ENCODE data around the gene MSMP. TPM values are rescaled to one million over a fixed set of nuclear protein-coding genes. Genes with fewer than 3 reads are reported as not detected.

MSMP gene
- total and polyA plus RNA-seq, 7 donors = 0.57 TPM; not detected in 6

- no peaks in the 10 kb centered on the region for H3K27me3 ChIP-seq
- no peak for TF ChIP-seq CTCF (IDR thresholded peaks at IDR 0.05)
- TF ChIP-seq POLR2AphosphoS5 (IDR thresholded peaks at IDR 0.05) = no peak
- no peak for TF ChIP-seq POLR2A (IDR thresholded peaks at IDR 0.05)
- no peak for TF ChIP-seq EP300 (IDR thresholded peaks at IDR 0.05)
- H3K4me1 ChIP-seq = no peaks in the 10 kb centered on the region
- no peak overlapping the region for H3K4me3 ChIP-seq
- 95% methylated on average over 7 of the region's 7 CpGs for WGBS, 2 donors
- peak overlapping the region; percentile 30 to 49 (median 38) for H3K27ac ChIP-seq
- peaks cover 91 to 100% (median 95%) of the 10 kb centered on the region in 4 donors for H3K36me3 ChIP-seq
- intact Hi-C loops (cut with DNase I) = loop anchor here (2.0 kb wide), 1 partner anchor 19 kb away; no protein-coding TSS in a partner anchor
- H3K9me3 ChIP-seq = no peaks in the 10 kb centered on the region
- DNase-seq = no peak
Observed at GRCh38 chr9:35705836-35706430, 48.1 kb downstream of the MSMP start.

GRCh38 chr9:35705372-35705771 is 48.7 kb downstream of the MSMP start:
- WGBS, 2 donors = 81 to 95% methylated on average over 8 of the region's 8 CpGs
- no peak overlapping the region for H3K4me3 ChIP-seq
- peaks cover 91 to 100% (median 95%) of the 10 kb centered on the region in 4 donors for H3K36me3 ChIP-seq
- no peak for TF ChIP-seq POLR2AphosphoS5 (IDR thresholded peaks at IDR 0.05)
- no peak for TF ChIP-seq POLR2A (IDR thresholded peaks at IDR 0.05)
- no peak for TF ChIP-seq CTCF (IDR thresholded peaks at IDR 0.05)
- TF ChIP-seq EP300 (IDR thresholded peaks at IDR 0.05) = no peak
- no peaks in the 10 kb centered on the region for H3K4me1 ChIP-seq
- H3K27ac ChIP-seq = peak overlapping the region; percentile 25 to 49 (median 38)
- H3K27me3 ChIP-seq = no peaks in the 10 kb centered on the region
- peak; percentile 41 for DNase-seq
- intact Hi-C loops (cut with DNase I) = no loop called here
- H3K9me3 ChIP-seq = no peaks in the 10 kb centered on the region

- H3K36me3 ChIP-seq = peaks cover 100% of the 10 kb centered on the region in 4 donors
- intact Hi-C loops (cut with DNase I) = no loop called here
- H3K4me3 ChIP-seq = no peak overlapping the region
- TF ChIP-seq POLR2A (IDR thresholded peaks at IDR 0.05) = no peak
- TF ChIP-seq POLR2AphosphoS5 (IDR thresholded peaks at IDR 0.05) = no peak
- TF ChIP-seq EP300 (IDR thresholded peaks at IDR 0.05) = no peak
- no peak for TF ChIP-seq CTCF (IDR thresholded peaks at IDR 0.05)
- H3K4me1 ChIP-seq = peaks cover 0 to 4% (median 0%) of the 10 kb centered on the region in 4 donors
- no peaks in the 10 kb centered on the region for H3K27me3 ChIP-seq
- DNase-seq = no peak
- WGBS, 2 donors = 96 to 97% methylated on average over 26 of the region's 26 CpGs
- peak overlapping the region in 2 of 4 donors; percentile 14 to 100 for H3K27ac ChIP-seq
- no peaks in the 10 kb centered on the region for H3K9me3 ChIP-seq
Observed at GRCh38 chr9:35703906-35704672, 50.0 kb downstream of the MSMP start.

Small RNAs within 50 kb of the gene (small RNA-seq; reads per million reads assigned to genes)
- gene MIR6853 = 0 to 0.11 (median 0) reads per million in 3 donors

Other genes starting within 250 kb of the MSMP start
- gene TESK1, start 149.0 kb downstream of the MSMP start, total RNA-seq = 10 to 100 TPM; 23.5 to 47.4 (median 29.2) TPM
- 10 to 100 TPM; 24.6 to 33.3 (median 27.0) TPM for gene TESK1, start 149.0 kb downstream of the MSMP start, polyA plus RNA-seq
- gene CD72, start 135.9 kb downstream of the MSMP start, total RNA-seq = 1 to 10 TPM in 2 of 4 donors, under 1 TPM in 2; 0.36 to 8.0 (median 1.1) TPM
- gene CD72, start 135.9 kb downstream of the MSMP start, polyA plus RNA-seq = 10 to 100 TPM in 1 of 3 donors, 1 to 10 TPM in 2; 1.2 to 42.1 (median 1.4) TPM
- under 1 TPM in 2 of 4 donors, not detected in 2; 0.81 to 0.82 TPM for gene SIT1, start 103.3 kb downstream of the MSMP start, total RNA-seq
- 10 to 100 TPM in 1 of 3 donors, 1 to 10 TPM in 1, not detected in 1; 1.8 to 15.9 TPM for gene SIT1, start 103.3 kb downstream of the MSMP start, polyA plus RNA-seq
- over 10,000 TPM in 2 of 4 donors, 1,000 to 10,000 TPM in 2; 2,523 to 26,387 (median 8,883) TPM for gene RMRP, start 96.3 kb downstream of the MSMP start, total RNA-seq
- 100 to 1,000 TPM in 1 of 3 donors, not detected in 2; 480 TPM for gene RMRP, start 96.3 kb downstream of the MSMP start, polyA plus RNA-seq
- 100 to 1,000 TPM in 1 of 4 donors, 10 to 100 TPM in 3; 70.6 to 112 (median 83.1) TPM for gene CCDC107, start 96.0 kb downstream of the MSMP start, total RNA-seq
- gene CCDC107, start 96.0 kb downstream of the MSMP start, polyA plus RNA-seq = 10 to 100 TPM; 21.3 to 28.8 (median 24.2) TPM
- 1 to 10 TPM in 3 of 4 donors, under 1 TPM in 1; 0.99 to 3.3 (median 1.4) TPM for gene ARHGEF39, start 89.1 kb downstream of the MSMP start, total RNA-seq
- gene ARHGEF39, start 89.1 kb downstream of the MSMP start, polyA plus RNA-seq = 1 to 10 TPM in 2 of 3 donors, under 1 TPM in 1; 0.60 to 9.0 (median 1.6) TPM
- gene CA9, start 80.3 kb downstream of the MSMP start, total RNA-seq = under 1 TPM in 2 of 4 donors, not detected in 2; 0.33 to 0.71 TPM
- gene CA9, start 80.3 kb downstream of the MSMP start, polyA plus RNA-seq = 1 to 10 TPM in 1 of 3 donors, not detected in 2; 1.7 TPM
- gene TPM2, start 64.4 kb downstream of the MSMP start, total RNA-seq = 1,000 to 10,000 TPM; 3,590 to 8,131 (median 6,107) TPM
- gene TPM2, start 64.4 kb downstream of the MSMP start, polyA plus RNA-seq = 100 to 1,000 TPM in 2 of 3 donors, 10 to 100 TPM in 1; 49.9 to 447 (median 334) TPM
- gene TLN1, start 22.1 kb downstream of the MSMP start, total RNA-seq = 100 to 1,000 TPM; 354 to 609 (median 525) TPM
- gene TLN1, start 22.1 kb downstream of the MSMP start, polyA plus RNA-seq = 100 to 1,000 TPM in 1 of 3 donors, 10 to 100 TPM in 2; 45.0 to 143 (median 57.6) TPM
- gene CREB3, start 21.6 kb downstream of the MSMP start, total RNA-seq = 10 to 100 TPM; 65.9 to 82.7 (median 75.4) TPM
- gene CREB3, start 21.6 kb downstream of the MSMP start, polyA plus RNA-seq = 10 to 100 TPM; 31.0 to 39.0 (median 35.3) TPM
- 10 to 100 TPM; 45.9 to 91.7 (median 64.8) TPM for gene GBA2, start 5.0 kb downstream of the MSMP start, total RNA-seq
- gene GBA2, start 5.0 kb downstream of the MSMP start, polyA plus RNA-seq = 10 to 100 TPM; 34.8 to 88.5 (median 58.5) TPM
- 10 to 100 TPM; 13.3 to 23.5 (median 13.5) TPM for gene RGP1, start 5.0 kb downstream of the MSMP start, total RNA-seq
- 10 to 100 TPM; 10.2 to 37.2 (median 21.3) TPM for gene RGP1, start 5.0 kb downstream of the MSMP start, polyA plus RNA-seq
- 10 to 100 TPM; 20.3 to 26.6 (median 24.4) TPM for gene NPR2, start 37.3 kb upstream of the MSMP start, total RNA-seq
- gene NPR2, start 37.3 kb upstream of the MSMP start, polyA plus RNA-seq = 1 to 10 TPM in 1 of 3 donors, under 1 TPM in 2; 0.60 to 9.5 (median 0.69) TPM
- 1 to 10 TPM; 1.4 to 2.8 (median 2.4) TPM for gene SPAG8, start 58.0 kb upstream of the MSMP start, total RNA-seq
- gene SPAG8, start 58.0 kb upstream of the MSMP start, polyA plus RNA-seq = 1 to 10 TPM in 1 of 3 donors, not detected in 2; 1.1 TPM
- 10 to 100 TPM; 23.5 to 42.8 (median 36.2) TPM for gene HINT2, start 60.8 kb upstream of the MSMP start, total RNA-seq
- gene HINT2, start 60.8 kb upstream of the MSMP start, polyA plus RNA-seq = 100 to 1,000 TPM in 2 of 3 donors, 10 to 100 TPM in 1; 85.8 to 125 (median 112) TPM
- gene FAM221B, start 74.5 kb upstream of the MSMP start, total RNA-seq = not detected
- under 1 TPM in 1 of 3 donors, not detected in 2; 0.03 TPM for gene FAM221B, start 74.5 kb upstream of the MSMP start, polyA plus RNA-seq
- gene TMEM8B, start 75.0 kb upstream of the MSMP start, total RNA-seq = 10 to 100 TPM in 1 of 4 donors, 1 to 10 TPM in 3; 6.4 to 12.5 (median 8.4) TPM
- gene TMEM8B, start 75.0 kb upstream of the MSMP start, polyA plus RNA-seq = 1 to 10 TPM; 3.5 to 9.5 (median 4.2) TPM
- not detected for gene OR13J1, start 116.1 kb upstream of the MSMP start, total RNA-seq
- gene OR13J1, start 116.1 kb upstream of the MSMP start, polyA plus RNA-seq = not detected
- gene HRCT1, start 151.9 kb upstream of the MSMP start, total RNA-seq = 1 to 10 TPM; 2.1 to 6.4 (median 4.0) TPM
- 10 to 100 TPM in 2 of 3 donors, 1 to 10 TPM in 1; 4.2 to 88.5 (median 12.7) TPM for gene HRCT1, start 151.9 kb upstream of the MSMP start, polyA plus RNA-seq
- gene SPAAR, start 155.2 kb upstream of the MSMP start, total RNA-seq = 1 to 10 TPM in 3 of 4 donors, under 1 TPM in 1; 0.82 to 5.5 (median 2.1) TPM
- gene SPAAR, start 155.2 kb upstream of the MSMP start, polyA plus RNA-seq = 1 to 10 TPM in 1 of 3 donors, not detected in 2; 2.5 TPM
- gene OR2S2, start 203.9 kb upstream of the MSMP start, total RNA-seq = not detected
- not detected for gene OR2S2, start 203.9 kb upstream of the MSMP start, polyA plus RNA-seq